NB4 (cell line): Measurements from ENCODE around the gene KCNQ5.

ENCODE experiments used
- CTCF ChIP-seq: IDR thresholded peaks from one replicate; pipeline ENCODE4 v1.5.1; 2012; ENCODE audit warnings: low read depth, low read length
- MAX ChIP-seq: IDR thresholded peaks from 2 replicates; pipeline ENCODE4 v1.6.1; 2011; ENCODE audit warnings: low read depth, low read length
- POLR2A ChIP-seq: IDR thresholded peaks from 2 replicates; pipeline ENCODE4 v1.6.1; 2011; ENCODE audit warnings: mild to moderate bottlenecking; ENCODE audit not compliant: insufficient read length; ENCODE audit errors: extremely low read depth

DNA sequence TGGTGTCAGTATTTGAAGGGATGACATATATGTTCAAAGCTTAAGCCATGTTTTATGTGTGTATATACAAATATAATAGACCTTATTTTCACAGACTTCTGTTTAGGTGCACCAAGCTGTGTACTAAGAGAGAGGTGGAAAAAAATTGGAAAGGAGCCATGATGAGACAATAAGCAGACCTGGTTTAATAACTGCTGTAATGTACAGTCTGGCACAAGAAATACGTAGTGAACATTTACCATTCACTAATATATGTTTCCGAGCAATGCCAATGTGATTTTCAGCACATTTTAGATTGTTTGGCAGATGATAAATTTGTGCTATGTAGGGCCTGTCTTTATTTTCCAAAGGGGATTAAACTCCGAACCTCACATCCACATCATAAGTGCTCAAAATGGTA, 487.1 kb downstream of the KCNQ5 start:
- TF ChIP-seq POLR2A, result no peak
- no peak for TF ChIP-seq CTCF
- TF ChIP-seq MAX, result no peak
